Uterus (tissue), 4 donors: ENCODE measurements around the gene ZNF236. TPM values are rescaled to one million over a fixed set of nuclear protein-coding genes. Genes with fewer than 3 reads are reported as not detected.
"Not testable (repeated sequence)": the region's sequence is repeated elsewhere in the genome, so short reads cannot be mapped to it uniquely, and the experiment has no call there.

Experiments
- DNase-seq, 2 donors: peaks; one replicate each; pipeline ENCODE4 v3.0.0-alpha.2; 2019 to 2020
- H3K27ac ChIP-seq, 2 donors: fragments of 200-600 bp; sonication (generic); 1 replicate in 1 of 2; 2 replicates in 1 of 2; pipeline ENCODE4 v1.5.1; 2016 to 2018
- H3K27me3 ChIP-seq, 2 donors: fragments of 200-600 bp; sonication (generic); one replicate each; pipeline ENCODE4 v1.5.1; 2018 to 2019; ENCODE audit warnings: control low read depth in 1 of 2
- H3K36me3 ChIP-seq, 2 donors: fragments of 200-600 bp; sonication (generic); one replicate each; pipeline ENCODE4 v1.5.1; 2019; ENCODE audit warnings: control low read depth in 1 of 2
- H3K4me1 ChIP-seq, 2 donors: fragments of 200-600 bp; sonication (generic); one replicate each; pipeline ENCODE4 v1.5.1; 2018 to 2019; ENCODE audit warnings: control low read depth in 1 of 2
- H3K4me3 ChIP-seq, 2 donors: fragments of 200-600 bp; sonication (generic); 1 replicate in 1 of 2; 2 replicates in 1 of 2; pipeline ENCODE4 v1.5.1; 2018 to 2019; ENCODE audit warnings: mild to moderate bottlenecking in 1 of 2
- H3K9me3 ChIP-seq, 2 donors: fragments of 200-600 bp; sonication (generic); one replicate each; pipeline ENCODE4 v1.5.1; 2019; ENCODE audit warnings: control low read depth in 1 of 2
- CTCF ChIP-seq, 4 experiments: fragments of 200-600 bp in 2 of 4; fragments of 450-650 bp in 2 of 4; sonication (generic) in 2 of 4; IDR thresholded peaks; one replicate each; pipeline ENCODE4 v1.5.1; 2016 to 2019; ENCODE audit warnings: antibody characterized with exemption in 4 of 4, mild to moderate bottlenecking in 2 of 4, moderate library complexity in 1 of 4
- POLR2A ChIP-seq, 2 donors: fragments of 450-650 bp; IDR thresholded peaks; one replicate each; pipeline ENCODE4 v1.6.1; 2016; ENCODE audit warnings: antibody characterized with exemption in 2 of 2, mild to moderate bottlenecking in 1 of 2, moderate library complexity in 1 of 2
- intact Hi-C: fragments of 100-400 bp; cut with DNase I; formaldehyde crosslinking; loops from one replicate; pipeline ENCODE4 v1.15.1; 2023; ENCODE audit warnings: low total_unique reads
- small RNA-seq: library from RNA; depleted of rRNA; stranded (forward); fragments of <200 nt; gene quantifications from one replicate; pipeline ENCODE3, GENCODE V24; 2016
- total RNA-seq, 4 donors: library from RNA; depleted of rRNA in 3 of 4; stranded (reverse); fragments of >200 nt in 3 of 4; gene quantifications; one replicate each; pipeline versions ENCODE4 v1.1.0 to v1.2.4, GENCODE V29; 2014 to 2023
- donor health status: DM: yes; HTN: yes; CAD: no.

ZNF236 gene
- total RNA-seq, 4 donors from 2014 or later: 16.7 to 40.7 (median 22.9) TPM

DNA sequence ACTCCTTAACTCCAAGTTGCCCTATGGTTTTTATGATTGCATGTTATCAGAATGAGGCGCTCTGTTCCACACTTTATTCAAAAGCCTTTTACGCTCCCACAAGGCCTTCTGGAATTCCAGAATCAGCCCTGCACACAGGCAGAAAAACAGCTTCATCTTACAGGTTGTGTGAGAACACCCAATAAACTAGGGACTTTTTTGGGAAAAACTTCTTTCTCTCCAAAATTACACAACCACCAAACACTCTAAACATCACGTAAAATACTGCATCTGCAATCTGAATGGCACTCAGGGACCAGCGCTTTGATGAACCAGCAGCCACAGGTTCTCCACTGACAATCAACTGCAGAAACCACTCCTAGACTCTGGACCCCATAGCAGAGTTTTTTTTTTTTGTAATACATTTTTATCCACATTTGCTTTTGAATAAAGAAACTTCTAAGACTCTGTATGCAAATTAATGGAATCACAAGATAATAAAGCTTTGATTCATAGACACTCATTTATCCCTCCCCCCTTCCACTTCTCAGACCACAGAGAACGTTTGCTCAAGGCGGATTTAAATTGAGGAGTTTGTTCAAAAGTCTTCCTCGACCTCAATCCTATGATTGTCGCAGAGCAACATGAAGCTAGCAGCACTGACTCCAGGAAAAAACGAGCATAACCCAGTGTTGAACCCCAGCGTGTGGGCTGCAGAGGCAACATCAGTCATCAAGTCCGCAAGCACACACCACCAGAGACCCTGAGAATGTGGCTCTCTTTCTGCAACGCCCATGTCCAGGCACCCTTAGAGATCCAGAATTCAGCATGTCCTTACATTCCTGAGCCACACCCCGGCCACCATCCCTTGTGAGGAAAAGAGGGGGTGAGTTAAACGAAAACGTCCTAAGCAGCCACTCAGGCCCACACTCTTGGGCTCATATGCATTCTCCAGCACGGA is 193.7 kb downstream of the ZNF236 start:
- Histone ChIP-seq H3K36me3 (no peaks in the 10 kb centered on the region), H3K9me3 (no peaks in the 10 kb centered on the region), H3K27me3 (no peaks in the 10 kb centered on the region), H3K4me1 (no peaks in the 10 kb centered on the region), H3K27ac (no peak overlapping the region), H3K4me3 (no peak overlapping the region)
- DNase-seq: no peak
- intact Hi-C loops: no loop called here
- no peak for TF ChIP-seq CTCF (IDR thresholded peaks at IDR 0.05)
- no peak for TF ChIP-seq POLR2A (IDR thresholded peaks at IDR 0.05)

DNA sequence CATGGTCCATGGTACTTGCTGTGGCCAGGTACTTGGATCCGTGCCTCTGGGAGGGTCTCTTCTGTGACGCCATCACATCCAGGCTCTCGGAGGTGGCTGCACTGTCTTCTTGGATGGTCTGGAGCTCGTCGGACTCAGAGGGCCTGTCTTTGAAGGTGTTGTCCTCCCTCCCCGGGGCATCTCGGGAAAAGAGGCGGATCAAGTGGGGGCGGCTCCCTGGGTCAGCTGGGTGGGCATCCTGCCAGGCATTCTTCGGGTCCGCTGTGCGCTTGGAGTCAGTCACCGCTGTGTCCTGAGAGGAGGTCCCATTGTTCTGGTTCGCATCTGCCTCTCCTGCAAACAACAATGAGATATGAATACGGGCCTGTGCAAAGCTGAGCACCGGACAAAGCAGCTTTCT is 194.6 kb downstream of the ZNF236 start:
- intact Hi-C loops: no loop called here
- no peak overlapping the region for H3K27ac ChIP-seq
- no peak for DNase-seq

GRCh38 chr18:77017355-77017754 is 195.0 kb downstream of the ZNF236 start:
- H3K9me3 ChIP-seq: no peaks in the 10 kb centered on the region
- intact Hi-C loops: no loop called here
- no peak for DNase-seq
- no peaks in the 10 kb centered on the region for H3K4me1 ChIP-seq
- no peaks in the 10 kb centered on the region for H3K36me3 ChIP-seq
- no peak overlapping the region for H3K4me3 ChIP-seq
- TF ChIP-seq CTCF (IDR thresholded peaks at IDR 0.05) (no peak), POLR2A (IDR thresholded peaks at IDR 0.05) (no peak)
- no peak overlapping the region for H3K27ac ChIP-seq
- no peaks in the 10 kb centered on the region for H3K27me3 ChIP-seq

More for the DNA sequence above, 194.6 kb downstream of the ZNF236 start:
- H3K4me1 ChIP-seq: no peaks in the 10 kb centered on the region
- H3K27me3 ChIP-seq: no peaks in the 10 kb centered on the region
- no peaks in the 10 kb centered on the region for H3K36me3 ChIP-seq
- no peaks in the 10 kb centered on the region for H3K9me3 ChIP-seq
- TF ChIP-seq CTCF (IDR thresholded peaks at IDR 0.05) (no peak), POLR2A (IDR thresholded peaks at IDR 0.05) (no peak)
- H3K4me3 ChIP-seq: no peak overlapping the region

- H3K4me3 ChIP-seq, intact Hi-C loops, H3K27ac ChIP-seq, DNase-seq, H3K36me3 ChIP-seq, H3K4me1 ChIP-seq, H3K27me3 ChIP-seq, H3K9me3 ChIP-seq: not testable (repeated sequence)
These were observed 196.3 kb downstream of the ZNF236 start for GRCh38 chr18:77018650-77019049.

DNA sequence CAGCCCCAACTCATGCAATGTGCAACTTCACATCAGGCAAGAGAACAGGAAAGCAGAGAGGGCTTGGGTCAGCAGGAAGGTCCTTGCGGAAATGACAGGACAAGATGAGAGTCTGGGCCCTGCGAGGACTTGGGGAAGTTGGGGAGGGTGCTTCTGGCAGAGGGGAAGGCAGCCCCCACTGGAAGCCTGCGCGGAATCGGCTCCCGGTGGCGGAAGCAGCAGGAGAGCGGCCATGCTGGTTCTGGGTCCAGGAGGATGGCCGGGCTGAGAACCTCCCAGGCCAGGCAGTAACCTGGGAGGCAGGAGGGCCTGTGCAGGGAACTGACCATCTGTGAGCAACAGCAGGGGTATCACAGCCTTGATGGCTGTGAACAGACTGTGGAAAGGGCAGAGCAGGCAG is 197.3 kb downstream of the ZNF236 start:
- intact Hi-C loops: no loop called here
- Histone ChIP-seq H3K9me3 (no peaks in the 10 kb centered on the region), H3K27ac (no peak overlapping the region), H3K4me3 (no peak overlapping the region), H3K27me3 (no peaks in the 10 kb centered on the region), H3K36me3 (no peaks in the 10 kb centered on the region), H3K4me1 (no peaks in the 10 kb centered on the region)
- DNase-seq: no peak
- no peak for TF ChIP-seq CTCF (IDR thresholded peaks at IDR 0.05)
- no peak for TF ChIP-seq POLR2A (IDR thresholded peaks at IDR 0.05)

Small RNA genes within 50 kb of the gene (small RNA-seq; reads per million reads assigned to genes)
- gene RF00017: not detected
- not detected for gene RNU6-346P
